ENCODE measurements around the gene CHST1. TPM values are rescaled to one million over a fixed set of nuclear protein-coding genes. Genes with fewer than 3 reads are reported as not detected.

Gene CHST1
- polyA plus RNA-seq, 1 experiment = 0.04 TPM

- ChIA-PET POLR2A (no interaction called here), CTCF (interaction anchor here (1.3 to 5.3 kb wide), 4 partner anchors 11 to 287 kb away, joined by 3 to 24 read pairs (median 8); no protein-coding TSS in a partner anchor)
- H3K4me3 ChIP-seq (ENCODE audit: low read depth, low read length) = no peak overlapping the region
- H3K27me3 ChIP-seq (ENCODE audit: control insufficient read depth, insufficient read depth, low read length) = peaks cover 9% of the 10 kb centered on the region
- no peak for DNase-seq (ENCODE audit: low read depth)
- no peaks in the 10 kb centered on the region for H3K36me3 ChIP-seq (ENCODE audit: control insufficient read depth, insufficient read depth, low read length)
- no peak for TF ChIP-seq CTCF (IDR thresholded peaks at IDR 0.05; ENCODE audit: insufficient read depth, low read depth, low read length)
These were observed 7.0 kb downstream of the CHST1 start for GRCh38 chr11:45658292-45658991.

GRCh38 chr11:45657496-45658260 lies 7.7 kb downstream of the CHST1 start:
- Histone ChIP-seq H3K36me3 (ENCODE audit: control insufficient read depth, insufficient read depth, low read length) (no peaks in the 10 kb centered on the region), H3K4me3 (ENCODE audit: low read depth, low read length) (no peak overlapping the region), H3K27me3 (ENCODE audit: control insufficient read depth, insufficient read depth, low read length) (peaks cover 7% of the 10 kb centered on the region)
- POLR2A ChIA-PET = no interaction called here
- no peak for TF ChIP-seq CTCF (IDR thresholded peaks at IDR 0.05; ENCODE audit: insufficient read depth, low read depth, low read length)
- CTCF ChIA-PET = interaction anchor here (0.8 to 5.3 kb wide), 7 partner anchors 12 to 289 kb away, joined by 3 to 24 read pairs (median 5); no protein-coding TSS in a partner anchor
- no peak for DNase-seq (ENCODE audit: low read depth)

- TF ChIP-seq CTCF (IDR thresholded peaks at IDR 0.05; ENCODE audit: insufficient read depth, low read depth, low read length) = no peak
These were observed 9.6 kb downstream of the CHST1 start for GRCh38 chr11:45655831-45656230.

GRCh38 chr11:45655347-45655756 lies 10.1 kb downstream of the CHST1 start:
- Histone ChIP-seq H3K36me3 (ENCODE audit: control insufficient read depth, insufficient read depth, low read length) (no peaks in the 10 kb centered on the region), H3K27me3 (ENCODE audit: control insufficient read depth, insufficient read depth, low read length) (no peaks in the 10 kb centered on the region; the same call in 1 of the 2 replicates), H3K4me3 (ENCODE audit: low read depth, low read length) (no peak overlapping the region)
- ChIA-PET CTCF (interaction anchor here (0.5 to 5.3 kb wide), 36 partner anchors 9 to 318 kb away, joined by 3 to 24 read pairs (median 4); partner anchors contain the start of genes CHST1 and CRY2), POLR2A (no interaction called here)
- peak; percentile 96 for TF ChIP-seq CTCF (IDR thresholded peaks at IDR 0.05; ENCODE audit: insufficient read depth, low read depth, low read length)
- DNase-seq (ENCODE audit: low read depth) = no peak

More at GRCh38 chr11:45655831-45656230, 9.6 kb downstream of the CHST1 start:
- DNase-seq (ENCODE audit: low read depth) = no peak
- Histone ChIP-seq H3K4me3 (ENCODE audit: low read depth, low read length) (no peak overlapping the region), H3K27me3 (ENCODE audit: control insufficient read depth, insufficient read depth, low read length) (no peaks in the 10 kb centered on the region; the same call in 1 of the 2 replicates), H3K36me3 (ENCODE audit: control insufficient read depth, insufficient read depth, low read length) (no peaks in the 10 kb centered on the region)
- CTCF ChIA-PET = interaction anchor here (0.5 to 5.3 kb wide), 18 partner anchors 9 to 284 kb away, joined by 3 to 24 read pairs (median 4); partner anchors contain the start of gene CHST1
- POLR2A ChIA-PET = no interaction called here

- no peak for DNase-seq (ENCODE audit: low read depth)
- Histone ChIP-seq H3K27me3 (ENCODE audit: control insufficient read depth, insufficient read depth, low read length) (no peaks in the 10 kb centered on the region; the same call in 1 of the 2 replicates), H3K36me3 (ENCODE audit: control insufficient read depth, insufficient read depth, low read length) (no peaks in the 10 kb centered on the region), H3K4me3 (ENCODE audit: low read depth, low read length) (no peak overlapping the region)
- ChIA-PET POLR2A (no interaction called here), CTCF (interaction anchor here (0.5 to 5.3 kb wide), 35 partner anchors 9 to 317 kb away, joined by 3 to 24 read pairs (median 4); partner anchors contain the start of genes CHST1 and CRY2)
- TF ChIP-seq CTCF (IDR thresholded peaks at IDR 0.05; ENCODE audit: insufficient read depth, low read depth, low read length) = no peak
These were observed 10.5 kb downstream of the CHST1 start for GRCh38 chr11:45655012-45655283.

Measured in BJ (cell line).